ENCODE measurements around the gene OR1L4.

The OR1L4 gene, protein sequence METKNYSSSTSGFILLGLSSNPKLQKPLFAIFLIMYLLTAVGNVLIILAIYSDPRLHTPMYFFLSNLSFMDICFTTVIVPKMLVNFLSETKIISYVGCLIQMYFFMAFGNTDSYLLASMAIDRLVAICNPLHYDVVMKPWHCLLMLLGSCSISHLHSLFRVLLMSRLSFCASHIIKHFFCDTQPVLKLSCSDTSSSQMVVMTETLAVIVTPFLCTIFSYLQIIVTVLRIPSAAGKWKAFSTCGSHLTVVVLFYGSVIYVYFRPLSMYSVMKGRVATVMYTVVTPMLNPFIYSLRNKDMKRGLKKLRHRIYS

DNA sequence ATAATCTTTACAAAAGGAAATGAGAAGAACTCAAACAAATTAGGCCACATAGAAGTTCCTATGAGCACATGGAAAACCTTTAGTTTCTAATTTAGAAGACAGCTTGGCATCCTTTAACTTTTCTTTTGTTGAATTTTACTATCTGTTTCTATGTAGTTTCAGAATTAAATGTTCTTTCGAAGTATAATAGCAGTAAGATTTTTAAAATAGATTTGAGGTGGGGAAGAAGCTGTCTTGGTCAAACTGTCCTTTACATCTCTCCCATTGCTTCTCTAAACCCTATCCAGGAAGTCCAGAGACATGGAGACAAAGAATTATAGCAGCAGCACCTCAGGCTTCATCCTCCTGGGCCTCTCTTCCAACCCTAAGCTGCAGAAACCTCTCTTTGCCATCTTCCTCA, at the start of gene OR1L4:
Gene OR1L4, plus strand, starts transcription at position 301 of the 400 bp plus-strand sequence. Its CDS starts 0 bp downstream, at position 301.
- DNase-seq (ENCODE audit: low spot score), result no peak

DNA sequence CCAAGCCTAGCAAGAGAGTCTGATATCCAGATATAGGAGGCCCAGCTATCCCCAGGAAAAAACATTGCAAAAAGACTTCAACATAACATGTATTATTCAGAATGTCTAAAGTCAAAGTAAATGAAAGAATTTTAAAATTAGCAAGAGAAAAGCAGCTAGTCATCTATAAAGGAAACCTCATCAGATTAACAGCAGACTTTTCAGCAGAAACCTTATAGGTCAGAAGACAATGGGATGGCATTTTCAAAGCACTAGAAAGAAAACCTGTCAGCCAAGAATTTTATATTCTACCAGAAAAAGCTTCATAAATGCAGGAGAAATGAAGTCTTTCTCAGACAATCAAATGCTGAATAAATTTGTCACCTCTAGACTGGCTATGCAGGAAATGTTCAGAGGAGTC, 38.9 kb upstream of the OR1L4 start:
- no peak for DNase-seq (ENCODE audit: low spot score)

DNA sequence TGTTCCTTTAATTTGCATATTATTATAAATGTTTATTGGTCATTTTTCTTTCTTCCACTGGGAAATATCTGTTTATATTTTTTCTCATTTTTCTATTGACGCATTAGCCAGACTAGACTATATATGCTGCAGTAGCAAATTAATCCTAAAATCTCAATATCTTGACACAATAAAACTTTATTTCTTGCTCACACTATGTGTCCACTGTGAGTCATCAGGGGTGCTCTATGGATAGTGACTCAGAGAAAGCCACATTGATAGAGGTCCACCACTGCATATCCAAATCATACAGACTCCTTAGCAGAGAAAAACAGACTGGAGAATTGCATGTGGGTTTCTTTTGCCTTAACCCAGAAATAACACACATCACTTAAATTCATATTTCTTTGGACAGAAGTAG, 28.1 kb upstream of the OR1L4 start:
- DNase-seq (ENCODE audit: low spot score), result no peak

DNA sequence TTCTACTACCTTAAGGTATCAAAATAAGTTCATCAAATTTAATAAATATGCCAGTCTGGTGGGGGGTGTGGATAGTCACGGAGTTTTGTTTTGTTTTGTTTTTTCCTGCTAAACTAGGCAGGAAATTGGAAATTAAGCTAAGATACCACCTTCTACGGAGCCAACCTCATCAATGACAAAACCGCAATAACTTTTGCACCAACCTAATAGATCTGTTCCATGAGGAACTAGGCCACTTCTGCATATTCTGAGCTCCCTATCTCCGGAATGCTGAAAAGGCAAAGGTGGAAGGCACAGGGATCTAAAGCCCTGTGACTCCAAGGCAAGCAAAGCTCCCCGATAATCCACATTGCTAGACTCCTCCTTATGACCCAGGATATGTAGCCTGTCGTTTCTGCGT, 5.8 kb upstream of the OR1L4 start:
- DNase-seq (ENCODE audit: low spot score), result no peak

DNA sequence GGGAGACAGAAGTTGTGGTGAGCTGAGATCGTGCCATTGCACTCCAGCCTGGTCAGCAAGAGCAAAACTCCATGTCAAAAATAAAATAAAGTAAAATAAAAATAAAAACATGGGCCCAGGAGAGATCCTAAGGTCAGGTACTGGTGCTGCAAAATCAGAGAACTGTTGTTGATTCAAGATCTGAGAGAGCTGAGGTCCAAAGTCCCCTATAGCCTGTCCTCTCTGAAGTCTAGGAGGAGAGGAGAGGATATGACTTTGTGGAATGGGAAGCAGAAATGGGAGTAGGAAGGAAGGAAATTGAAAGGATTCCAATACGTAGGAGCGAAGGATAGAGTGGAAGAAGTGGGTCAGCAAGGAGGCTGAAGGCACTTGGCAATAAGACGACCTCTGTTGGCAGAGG, 4.6 kb upstream of the OR1L4 start:
- DNase-seq (ENCODE audit: low spot score), result no peak

DNA sequence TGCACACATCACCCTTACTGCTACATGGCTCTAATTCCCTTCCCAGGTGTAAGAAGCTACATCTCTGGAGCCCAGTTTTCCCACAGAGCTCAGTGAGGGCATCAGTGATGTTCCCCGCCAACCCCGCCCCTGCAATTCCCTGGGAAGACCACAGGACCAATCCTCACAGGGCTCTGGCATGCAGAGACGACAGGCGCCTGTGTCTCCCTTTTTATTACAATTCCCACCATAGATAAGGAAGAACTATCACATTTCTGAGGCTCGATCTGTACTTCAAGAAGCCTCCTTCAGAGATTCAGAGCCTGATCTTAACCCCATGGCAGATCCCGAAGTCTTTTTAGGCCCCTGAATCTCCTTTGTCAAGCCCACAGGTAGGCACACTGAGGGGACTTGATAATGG, 18.2 kb downstream of the OR1L4 start, which contains the start of gene OR1L6:
Gene OR1L6, plus strand, starts transcription at position 301 of the 400 bp plus-strand sequence. CDS start 7,545 bp downstream, outside the sequence.
- no peak for DNase-seq (ENCODE audit: low spot score)

DNA sequence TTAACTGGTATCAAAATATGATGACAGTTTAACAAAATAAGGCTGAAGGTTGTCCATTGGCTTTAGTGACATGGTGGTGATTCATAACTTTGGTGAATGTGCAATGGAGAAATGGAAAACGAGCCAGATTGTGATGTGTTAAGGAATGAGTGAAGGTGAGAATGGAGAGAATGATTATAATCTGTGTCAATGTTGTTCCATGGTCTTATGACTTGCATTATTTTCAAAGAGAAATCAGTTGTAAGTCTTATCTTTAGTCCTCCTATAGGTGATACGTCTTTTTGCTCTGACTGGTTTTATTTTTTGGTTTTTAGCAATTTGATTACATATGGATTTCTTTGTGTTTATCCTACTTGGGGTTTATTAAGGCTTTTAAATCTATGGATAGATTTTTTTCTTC, 31.0 kb downstream of the OR1L4 start:
- no peak for DNase-seq (ENCODE audit: low spot score)

DNA sequence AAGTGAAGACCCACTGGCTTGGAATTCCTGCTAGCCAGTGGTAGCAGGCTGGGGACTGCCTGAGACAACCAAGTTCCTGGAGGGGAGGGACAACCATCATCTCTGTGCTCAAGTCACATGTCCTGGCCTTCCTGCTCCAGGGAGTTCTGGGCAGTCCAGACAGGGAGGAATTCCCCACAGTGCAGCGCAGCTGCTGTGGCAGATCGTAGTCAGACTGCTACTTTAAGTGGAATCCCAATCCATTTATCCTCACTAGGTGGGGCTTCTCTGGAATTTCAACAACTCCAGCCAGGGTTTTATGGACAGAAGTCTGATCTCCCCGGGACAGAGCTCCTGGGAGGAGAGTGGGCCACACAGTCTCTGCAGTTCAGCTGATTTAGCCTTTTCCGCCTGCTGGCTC, 44.0 kb downstream of the OR1L4 start:
- no peak for DNase-seq (ENCODE audit: low spot score)

Data from hematopoietic multipotent progenitor cell treated with erythropoietin and hydrocortisone succinate and interleukin-3 and kit ligand, for 15 days (in vitro differentiated cells).